ENCODE results near the gene ARID1B.

The ARID1B gene

GRCh38 chr6:157259443-157259842 lies 482.3 kb downstream of the ARID1B start:
- TF ChIP-seq EZH2 (IDR thresholded peaks at IDR 0.05; ENCODE audit: borderline replicate concordance, low read depth, low read length, severe bottlenecking) (no peak), CTCF (IDR thresholded peaks at IDR 0.05; ENCODE audit: borderline replicate concordance, extremely low read depth, low read length, poor library complexity, severe bottlenecking) (no peak)
- H3K4me3 ChIP-seq (ENCODE audit: low read depth in 1 of 2, low read length in 2 of 2) = no peak overlapping the region
- no peaks in the 10 kb centered on the region for H3K4me1 ChIP-seq (ENCODE audit: insufficient read depth, low read length)
- H3K79me2 ChIP-seq (ENCODE audit: insufficient read depth, low read length) = no peaks in the 10 kb centered on the region
- H2AFZ ChIP-seq (ENCODE audit: low read depth, low read length) = no peak overlapping the region
- peaks cover 14% of the 10 kb centered on the region for H3K27me3 ChIP-seq (ENCODE audit: insufficient read depth, low read length, poor library complexity)
- ATAC-seq (ENCODE audit: insufficient read depth, low read depth) = no peak
- H3K27ac ChIP-seq (ENCODE audit: low read length) = no peak overlapping the region
- H3K4me2 ChIP-seq (ENCODE audit: insufficient read depth, low read length) = no peak overlapping the region
- no peak for DNase-seq
- H4K20me1 ChIP-seq (ENCODE audit: insufficient read depth, low read length) = 0 out of 2 replicates have a peak, but pooled peaks cover 6% of the 10 kb centered on the region
- no peaks in the 10 kb centered on the region for H3K36me3 ChIP-seq (ENCODE audit: insufficient read depth, low read length)
- H3K9ac ChIP-seq (ENCODE audit: low read depth, low read length) = no peak overlapping the region
- no peaks in the 10 kb centered on the region for H3K9me3 ChIP-seq (ENCODE audit: insufficient read depth, low read length, severe bottlenecking)

Measured in DND-41 (cell line).